ENCODE measurements around the gene SLC6A6.

SLC6A6 gene

GRCh38 chr3:14536055-14536815 is 133.8 kb downstream of the SLC6A6 start:
- Histone ChIP-seq H3K14ac (ENCODE audit: low read length) (no peak overlapping the region), H3K36me3 (ENCODE audit: control insufficient read depth in 1 of 2, insufficient read depth in 2 of 2, low read length in 2 of 2) (no peaks in the 10 kb centered on the region), H3K79me2 (ENCODE audit: control insufficient read depth, insufficient read depth, low read length, poor library complexity) (no peaks in the 10 kb centered on the region), H3K4me3 (ENCODE audit: low read depth, low read length) (no peak overlapping the region), H4K91ac (ENCODE audit: low read depth, low read length) (no peak overlapping the region), H4K12ac (ENCODE audit: low read depth, low read length) (no peak overlapping the region), H3K4me1 (ENCODE audit: control insufficient read depth in 1 of 2, insufficient read depth in 2 of 2, low read length in 2 of 2) (no peaks in the 10 kb centered on the region), H3K18ac (ENCODE audit: low read length) (no peak overlapping the region), H3K23ac (ENCODE audit: low read length) (no peak overlapping the region), H4K8ac (ENCODE audit: low read depth, low read length) (no peak overlapping the region), H3K9me3 (ENCODE audit: insufficient read depth, low read depth, low read length) (no peaks in the 10 kb centered on the region), H2AK5ac (ENCODE audit: low read length) (no peak overlapping the region), H3K4ac (ENCODE audit: low read depth, low read length) (no peak overlapping the region), H3K9ac (ENCODE audit: low read length) (no peak overlapping the region), H2AFZ (ENCODE audit: insufficient read depth, low read length, poor library complexity) (no peak overlapping the region), H3K79me1 (ENCODE audit: low read length) (no peaks in the 10 kb centered on the region), H3K27me3 (ENCODE audit: insufficient read depth, low read length) (no peaks in the 10 kb centered on the region), H3K27ac (ENCODE audit: low read depth, low read length) (no peak overlapping the region), H2BK5ac (ENCODE audit: low read depth, low read length, poor library complexity) (no peak overlapping the region), H3K4me2 (ENCODE audit: low read length) (no peak overlapping the region), H2BK12ac (ENCODE audit: low read length) (no peak overlapping the region), H2BK120ac (ENCODE audit: insufficient read depth, low read length, poor library complexity) (no peak overlapping the region)
- no peak for DNase-seq
- no CpG with 5 or more reads among the region's 10 CpGs for WGBS (ENCODE audit: extremely low coverage, insufficient coverage, insufficient read length)

GRCh38 chr3:14536837-14537589 is 134.6 kb downstream of the SLC6A6 start:
- no CpG with 5 or more reads among the region's 12 CpGs for WGBS (ENCODE audit: extremely low coverage, insufficient coverage, insufficient read length)
- Histone ChIP-seq H3K14ac (ENCODE audit: low read length) (no peak overlapping the region), H3K9ac (ENCODE audit: low read length) (no peak overlapping the region)

GRCh38 chr3:14537590-14538450 is 135.4 kb downstream of the SLC6A6 start:
- Histone ChIP-seq H3K4ac (ENCODE audit: low read depth, low read length) (no peak overlapping the region), H2AFZ (ENCODE audit: insufficient read depth, low read length, poor library complexity) (no peak overlapping the region), H3K27me3 (ENCODE audit: insufficient read depth, low read length) (no peaks in the 10 kb centered on the region), H3K18ac (ENCODE audit: low read length) (no peak overlapping the region), H2AK5ac (ENCODE audit: low read length) (no peak overlapping the region), H3K4me2 (ENCODE audit: low read length) (no peak overlapping the region), H3K9me3 (ENCODE audit: insufficient read depth, low read depth, low read length) (no peaks in the 10 kb centered on the region), H3K4me3 (ENCODE audit: low read depth, low read length) (no peak overlapping the region), H4K91ac (ENCODE audit: low read depth, low read length) (no peak overlapping the region), H3K79me2 (ENCODE audit: control insufficient read depth, insufficient read depth, low read length, poor library complexity) (no peaks in the 10 kb centered on the region), H4K12ac (ENCODE audit: low read depth, low read length) (no peak overlapping the region), H3K36me3 (ENCODE audit: control insufficient read depth in 1 of 2, insufficient read depth in 2 of 2, low read length in 2 of 2) (no peaks in the 10 kb centered on the region), H3K79me1 (ENCODE audit: low read length) (no peaks in the 10 kb centered on the region), H3K23ac (ENCODE audit: low read length) (no peak overlapping the region), H4K8ac (ENCODE audit: low read depth, low read length) (no peak overlapping the region), H3K27ac (ENCODE audit: low read depth, low read length) (no peak overlapping the region), H2BK5ac (ENCODE audit: low read depth, low read length, poor library complexity) (no peak overlapping the region), H2BK120ac (ENCODE audit: insufficient read depth, low read length, poor library complexity) (no peak overlapping the region), H3K14ac (ENCODE audit: low read length) (no peak overlapping the region), H3K9ac (ENCODE audit: low read length) (no peak overlapping the region), H3K4me1 (ENCODE audit: control insufficient read depth in 1 of 2, insufficient read depth in 2 of 2, low read length in 2 of 2) (no peaks in the 10 kb centered on the region), H2BK12ac (ENCODE audit: low read length) (no peak overlapping the region)
- WGBS (ENCODE audit: extremely low coverage, insufficient coverage, insufficient read length): no CpG with 5 or more reads among the region's 10 CpGs
- no peak for DNase-seq

More at GRCh38 chr3:14536837-14537589, 134.6 kb downstream of the SLC6A6 start:
- Histone ChIP-seq H3K27ac (ENCODE audit: low read depth, low read length) (no peak overlapping the region), H3K4me2 (ENCODE audit: low read length) (no peak overlapping the region), H2BK120ac (ENCODE audit: insufficient read depth, low read length, poor library complexity) (no peak overlapping the region), H3K4me3 (ENCODE audit: low read depth, low read length) (no peak overlapping the region), H3K4me1 (ENCODE audit: control insufficient read depth in 1 of 2, insufficient read depth in 2 of 2, low read length in 2 of 2) (no peaks in the 10 kb centered on the region), H3K36me3 (ENCODE audit: control insufficient read depth in 1 of 2, insufficient read depth in 2 of 2, low read length in 2 of 2) (no peaks in the 10 kb centered on the region), H3K27me3 (ENCODE audit: insufficient read depth, low read length) (no peaks in the 10 kb centered on the region), H3K23ac (ENCODE audit: low read length) (no peak overlapping the region), H3K79me2 (ENCODE audit: control insufficient read depth, insufficient read depth, low read length, poor library complexity) (no peaks in the 10 kb centered on the region), H3K18ac (ENCODE audit: low read length) (no peak overlapping the region), H4K91ac (ENCODE audit: low read depth, low read length) (no peak overlapping the region), H2AFZ (ENCODE audit: insufficient read depth, low read length, poor library complexity) (no peak overlapping the region), H2BK5ac (ENCODE audit: low read depth, low read length, poor library complexity) (no peak overlapping the region), H3K9me3 (ENCODE audit: insufficient read depth, low read depth, low read length) (no peaks in the 10 kb centered on the region), H4K8ac (ENCODE audit: low read depth, low read length) (no peak overlapping the region), H2BK12ac (ENCODE audit: low read length) (no peak overlapping the region), H3K79me1 (ENCODE audit: low read length) (no peaks in the 10 kb centered on the region), H4K12ac (ENCODE audit: low read depth, low read length) (no peak overlapping the region), H2AK5ac (ENCODE audit: low read length) (no peak overlapping the region), H3K4ac (ENCODE audit: low read depth, low read length) (no peak overlapping the region)
- DNase-seq: no peak

- no peak overlapping the region for H4K91ac ChIP-seq (ENCODE audit: low read depth, low read length)
- no peaks in the 10 kb centered on the region for H3K36me3 ChIP-seq (ENCODE audit: control insufficient read depth in 1 of 2, insufficient read depth in 2 of 2, low read length in 2 of 2)
- H4K8ac ChIP-seq (ENCODE audit: low read depth, low read length): no peak overlapping the region
- no peaks in the 10 kb centered on the region for H3K9me3 ChIP-seq (ENCODE audit: insufficient read depth, low read depth, low read length)
- no peak overlapping the region for H3K23ac ChIP-seq (ENCODE audit: low read length)
- H3K4me1 ChIP-seq (ENCODE audit: control insufficient read depth in 1 of 2, insufficient read depth in 2 of 2, low read length in 2 of 2): no peaks in the 10 kb centered on the region
- no peak overlapping the region for H3K9ac ChIP-seq (ENCODE audit: low read length)
- no peak for DNase-seq
- H4K12ac ChIP-seq (ENCODE audit: low read depth, low read length): no peak overlapping the region
- no peak overlapping the region for H2AK5ac ChIP-seq (ENCODE audit: low read length)
- no peaks in the 10 kb centered on the region for H3K79me1 ChIP-seq (ENCODE audit: low read length)
- no CpG with 5 or more reads among the region's 3 CpGs for WGBS (ENCODE audit: extremely low coverage, insufficient coverage, insufficient read length)
- H3K14ac ChIP-seq (ENCODE audit: low read length): no peak overlapping the region
- H2BK120ac ChIP-seq (ENCODE audit: insufficient read depth, low read length, poor library complexity): no peak overlapping the region
- H3K4me2 ChIP-seq (ENCODE audit: low read length): no peak overlapping the region
- no peaks in the 10 kb centered on the region for H3K27me3 ChIP-seq (ENCODE audit: insufficient read depth, low read length)
- H3K4me3 ChIP-seq (ENCODE audit: low read depth, low read length): no peak overlapping the region
- H2AFZ ChIP-seq (ENCODE audit: insufficient read depth, low read length, poor library complexity): no peak overlapping the region
- H3K27ac ChIP-seq (ENCODE audit: low read depth, low read length): no peak overlapping the region
- no peak overlapping the region for H2BK5ac ChIP-seq (ENCODE audit: low read depth, low read length, poor library complexity)
- no peak overlapping the region for H3K18ac ChIP-seq (ENCODE audit: low read length)
- no peak overlapping the region for H3K4ac ChIP-seq (ENCODE audit: low read depth, low read length)
- no peaks in the 10 kb centered on the region for H3K79me2 ChIP-seq (ENCODE audit: control insufficient read depth, insufficient read depth, low read length, poor library complexity)
- no peak overlapping the region for H2BK12ac ChIP-seq (ENCODE audit: low read length)
Measured at GRCh38 chr3:14538451-14539088, 136.2 kb downstream of the SLC6A6 start.
